HG03025 (cell line): ENCODE data around the gene RIC1.
"Not testable (repeated sequence)": the region's sequence is repeated elsewhere in the genome, so short reads cannot be mapped to it uniquely, and the experiment has no call there.

Experiments used
- ATAC-seq: cut with Tn5 transposase; IDR thresholded peaks from one replicate; pipeline ENCODE4 v1.9.1; 2021; ENCODE audit warnings: mild to moderate bottlenecking, moderate library complexity; ENCODE audit not compliant: unreplicated experiment, low FRiP score

Gene RIC1

GRCh38 chr9:5779705-5780218, 150.9 kb downstream of the RIC1 start:
- ATAC-seq, result not testable (repeated sequence)

- not testable (repeated sequence) for ATAC-seq
Observed at GRCh38 chr9:5783420-5783819, 154.5 kb downstream of the RIC1 start.

GRCh38 chr9:5783982-5784381, 155.1 kb downstream of the RIC1 start:
- no peak for ATAC-seq

- no peak for ATAC-seq
Observed at GRCh38 chr9:5784526-5785315, 155.8 kb downstream of the RIC1 start.

GRCh38 chr9:5786370-5787127, 157.6 kb downstream of the RIC1 start:
- no peak for ATAC-seq

GRCh38 chr9:5787220-5787619, 158.3 kb downstream of the RIC1 start:
- no peak for ATAC-seq

GRCh38 chr9:5787759-5788302, 158.9 kb downstream of the RIC1 start:
- ATAC-seq, result no peak

GRCh38 chr9:5789489-5789888, 160.6 kb downstream of the RIC1 start:
- no peak for ATAC-seq

- ATAC-seq, result no peak
Observed at GRCh38 chr9:5790923-5791322, 162.0 kb downstream of the RIC1 start.

GRCh38 chr9:5791870-5792269, 163.0 kb downstream of the RIC1 start:
- no peak for ATAC-seq

- ATAC-seq, result no peak
Observed at GRCh38 chr9:5793812-5794211, 164.9 kb downstream of the RIC1 start.

GRCh38 chr9:5796298-5796697, 167.4 kb downstream of the RIC1 start:
- ATAC-seq, result no peak

GRCh38 chr9:5798581-5798980, 169.7 kb downstream of the RIC1 start:
- ATAC-seq, result no peak

GRCh38 chr9:5799314-5799713, 170.4 kb downstream of the RIC1 start:
- ATAC-seq, result no peak

GRCh38 chr9:5800378-5800777, 171.5 kb downstream of the RIC1 start:
- not testable (repeated sequence) for ATAC-seq

GRCh38 chr9:5800969-5801738, 172.2 kb downstream of the RIC1 start:
- ATAC-seq, result no peak

- ATAC-seq, result no peak
Observed at GRCh38 chr9:5801739-5802113, 172.8 kb downstream of the RIC1 start.

- ATAC-seq, result no peak
Observed at GRCh38 chr9:5805478-5805877, 176.6 kb downstream of the RIC1 start.

GRCh38 chr9:5811751-5812150, 182.8 kb downstream of the RIC1 start:
- no peak for ATAC-seq

GRCh38 chr9:5813824-5814223, 184.9 kb downstream of the RIC1 start:
- no peak for ATAC-seq

- ATAC-seq, result no peak
Observed at GRCh38 chr9:5815461-5815860, 186.6 kb downstream of the RIC1 start.
